ENCODE measurements around the gene TRIP12.

TRIP12 gene

GRCh38 chr2:229937537-229937936, 15.7 kb upstream of the TRIP12 start:
- Histone ChIP-seq H3K9ac (ENCODE audit: low read length) (no peak overlapping the region), H3K4me1 (ENCODE audit: low read length) (no peaks in the 10 kb centered on the region), H3K4me2 (ENCODE audit: low read length) (no peak overlapping the region), H3K9me3 (ENCODE audit: insufficient read depth, low read length) (no peaks in the 10 kb centered on the region), H3K36me3 (replicated peaks; ENCODE audit: low read depth, low read length) (no peaks in the 10 kb centered on the region), H3K27ac (ENCODE audit: low read length) (no peak overlapping the region), H3K4me3 (ENCODE audit: low read length) (no peak overlapping the region), H4K20me1 (ENCODE audit: insufficient read depth, low read length) (no peaks in the 10 kb centered on the region), H3K27me3 (ENCODE audit: low read depth, low read length) (no peaks in the 10 kb centered on the region), H3K79me2 (ENCODE audit: low read length) (no peaks in the 10 kb centered on the region), H2AFZ (ENCODE audit: low read depth, low read length) (no peak overlapping the region)
- no peak for TF ChIP-seq CTCF (IDR thresholded peaks at IDR 0.05; ENCODE audit: low read depth, low read length)
- no peak for TF ChIP-seq EZH2phosphoT487 (IDR thresholded peaks at IDR 0.05; ENCODE audit: low read depth)

GRCh38 chr2:229931241-229931640, 9.4 kb upstream of the TRIP12 start:
- no peak overlapping the region for H3K4me2 ChIP-seq (ENCODE audit: low read length)
- no peaks in the 10 kb centered on the region for H3K9me3 ChIP-seq (ENCODE audit: insufficient read depth, low read length)

GRCh38 chr2:229930656-229931055, 8.8 kb upstream of the TRIP12 start:
- H3K36me3 ChIP-seq (replicated peaks; ENCODE audit: low read depth, low read length): no peaks in the 10 kb centered on the region
- no peaks in the 10 kb centered on the region for H3K4me1 ChIP-seq (ENCODE audit: low read length)
- TF ChIP-seq EZH2phosphoT487 (IDR thresholded peaks at IDR 0.05; ENCODE audit: low read depth): no peak
- TF ChIP-seq CTCF (IDR thresholded peaks at IDR 0.05; ENCODE audit: low read depth, low read length): no peak
- no peaks in the 10 kb centered on the region for H3K27me3 ChIP-seq (ENCODE audit: low read depth, low read length)
- no peaks in the 10 kb centered on the region for H3K79me2 ChIP-seq (ENCODE audit: low read length)
- H4K20me1 ChIP-seq (ENCODE audit: insufficient read depth, low read length): no peaks in the 10 kb centered on the region
- H3K9ac ChIP-seq (ENCODE audit: low read length): no peak overlapping the region
- H3K9me3 ChIP-seq (ENCODE audit: insufficient read depth, low read length): no peaks in the 10 kb centered on the region
- no peak overlapping the region for H3K4me3 ChIP-seq (ENCODE audit: low read length)
- no peak overlapping the region for H3K27ac ChIP-seq (ENCODE audit: low read length)
- no peak overlapping the region for H2AFZ ChIP-seq (ENCODE audit: low read depth, low read length)
- no peak overlapping the region for H3K4me2 ChIP-seq (ENCODE audit: low read length)

More at GRCh38 chr2:229931241-229931640, 9.4 kb upstream of the TRIP12 start:
- Histone ChIP-seq H4K20me1 (ENCODE audit: insufficient read depth, low read length) (no peaks in the 10 kb centered on the region), H3K9ac (ENCODE audit: low read length) (no peak overlapping the region), H3K4me3 (ENCODE audit: low read length) (no peak overlapping the region), H3K4me1 (ENCODE audit: low read length) (no peaks in the 10 kb centered on the region), H3K79me2 (ENCODE audit: low read length) (no peaks in the 10 kb centered on the region), H3K27ac (ENCODE audit: low read length) (no peak overlapping the region), H3K36me3 (replicated peaks; ENCODE audit: low read depth, low read length) (no peaks in the 10 kb centered on the region), H3K27me3 (ENCODE audit: low read depth, low read length) (no peaks in the 10 kb centered on the region), H2AFZ (ENCODE audit: low read depth, low read length) (no peak overlapping the region)
- TF ChIP-seq CTCF (IDR thresholded peaks at IDR 0.05; ENCODE audit: low read depth, low read length) (no peak), EZH2phosphoT487 (IDR thresholded peaks at IDR 0.05; ENCODE audit: low read depth) (no peak)

- Histone ChIP-seq H3K4me1 (ENCODE audit: low read length) (no peaks in the 10 kb centered on the region), H3K4me3 (ENCODE audit: low read length) (no peak overlapping the region), H3K27ac (ENCODE audit: low read length) (no peak overlapping the region), H3K79me2 (ENCODE audit: low read length) (no peaks in the 10 kb centered on the region), H3K27me3 (ENCODE audit: low read depth, low read length) (no peaks in the 10 kb centered on the region), H3K36me3 (replicated peaks; ENCODE audit: low read depth, low read length) (no peaks in the 10 kb centered on the region), H3K9me3 (ENCODE audit: insufficient read depth, low read length) (no peaks in the 10 kb centered on the region), H3K9ac (ENCODE audit: low read length) (no peak overlapping the region), H4K20me1 (ENCODE audit: insufficient read depth, low read length) (no peaks in the 10 kb centered on the region), H2AFZ (ENCODE audit: low read depth, low read length) (no peak overlapping the region), H3K4me2 (ENCODE audit: low read length) (no peak overlapping the region)
- no peak for TF ChIP-seq CTCF (IDR thresholded peaks at IDR 0.05; ENCODE audit: low read depth, low read length)
- TF ChIP-seq EZH2phosphoT487 (IDR thresholded peaks at IDR 0.05; ENCODE audit: low read depth): no peak
Observed at GRCh38 chr2:229927817-229928321, 6.1 kb upstream of the TRIP12 start.

Data from OCI-LY3 (cell line).